CD4-positive, alpha-beta T cell treated with Interleukin-4 for 1 hour (primary cell): ENCODE measurements around the gene ADORA2B.
"Not testable (repeated sequence)": the region's sequence is repeated elsewhere in the genome, so short reads cannot be mapped to it uniquely, and the experiment has no call there.

ENCODE experiments used
- DNase-seq, 2 donors: peaks; one replicate each; pipeline ENCODE4 v3.0.0-alpha.2; 2020 to 2022

Gene ADORA2B

DNA sequence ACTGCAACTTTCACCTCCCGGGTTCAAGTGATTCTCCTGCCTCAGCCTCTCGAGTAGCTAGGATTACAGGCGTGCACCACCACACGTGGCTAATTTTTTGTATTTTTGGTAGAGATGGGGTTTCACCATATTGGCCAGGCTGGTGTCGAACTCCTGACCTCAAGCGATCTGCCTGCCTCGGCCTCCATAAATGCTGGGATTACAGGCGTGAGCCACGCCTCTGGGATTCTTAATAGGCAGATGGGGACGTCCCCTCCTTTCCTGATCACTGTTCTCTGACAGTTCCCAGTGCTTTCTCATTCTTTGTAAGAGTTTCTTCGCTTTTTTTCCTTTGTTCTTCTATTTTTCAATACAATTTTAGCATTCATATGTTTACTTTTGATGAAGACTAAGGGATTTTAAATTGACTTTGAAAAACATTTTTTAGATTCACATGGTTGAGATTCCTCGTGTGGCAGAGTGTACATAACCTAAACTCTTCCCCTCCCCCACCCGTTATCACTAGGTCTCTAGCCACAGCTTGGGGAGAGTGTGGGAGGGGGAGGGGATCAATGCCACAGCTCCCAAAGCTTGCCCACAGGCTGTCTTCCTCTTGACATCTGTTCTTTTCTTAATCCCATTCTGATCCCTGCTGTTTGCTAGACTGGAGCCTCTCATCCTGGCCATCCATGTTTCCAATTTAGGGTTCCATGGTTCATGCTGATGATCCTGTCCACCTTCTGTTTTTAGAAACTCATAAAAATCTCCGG is 11.0 kb downstream of the ADORA2B start:
- no peak for DNase-seq

DNA sequence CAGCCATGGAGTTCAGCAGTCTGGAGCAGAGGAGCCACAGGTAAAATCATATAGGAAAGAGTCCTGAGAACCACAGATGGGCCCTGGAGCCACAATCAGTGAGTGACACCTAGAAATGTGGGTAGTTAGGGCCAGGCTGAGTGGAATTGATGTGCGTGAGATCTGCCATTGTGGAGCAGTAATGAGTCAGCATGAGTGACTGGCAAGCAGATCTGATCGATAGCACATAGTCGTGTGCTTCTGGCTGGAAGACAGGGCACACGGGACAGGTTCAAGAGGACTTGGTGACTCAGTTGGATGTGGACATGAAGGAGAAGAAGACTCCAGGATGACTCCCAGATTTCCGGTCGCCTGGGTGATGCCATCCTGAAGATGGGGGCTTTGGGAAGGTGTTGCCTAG is 12.3 kb downstream of the ADORA2B start:
- DNase-seq, result no peak

DNA sequence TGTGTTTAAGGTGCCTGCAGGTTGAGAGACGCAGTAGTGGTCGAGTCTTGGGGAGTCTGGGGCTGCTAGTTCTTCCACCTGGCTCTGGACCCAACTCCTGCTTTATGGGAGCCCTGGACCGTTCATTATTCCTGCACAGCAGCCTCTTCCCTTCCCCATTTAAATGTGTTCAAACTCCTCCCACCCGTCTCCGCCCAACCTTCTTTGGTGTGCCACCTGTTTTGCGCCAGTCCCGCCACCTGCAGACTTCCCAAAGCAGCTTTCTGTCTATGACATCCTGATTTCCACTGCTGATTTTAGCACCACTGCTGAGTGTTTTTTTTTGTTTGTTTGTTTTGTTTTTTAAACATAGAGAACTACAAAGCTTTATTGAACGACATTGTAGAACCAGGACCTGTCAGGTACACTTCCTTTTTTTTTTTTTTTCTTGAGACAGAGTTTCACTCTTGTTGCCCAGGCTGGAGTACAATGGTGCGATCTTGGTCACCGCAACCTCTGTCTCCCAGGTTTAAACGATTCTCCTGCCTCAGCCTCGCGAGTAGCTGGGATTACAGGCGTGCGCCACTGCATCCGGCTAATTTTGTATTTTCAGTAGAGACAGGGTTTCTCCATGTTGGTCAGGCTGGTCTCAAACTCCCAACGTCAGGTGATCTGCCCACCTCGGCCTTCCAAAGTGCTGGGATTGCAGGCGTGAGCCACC is 12.8 kb downstream of the ADORA2B start:
- DNase-seq, result no peak

DNA sequence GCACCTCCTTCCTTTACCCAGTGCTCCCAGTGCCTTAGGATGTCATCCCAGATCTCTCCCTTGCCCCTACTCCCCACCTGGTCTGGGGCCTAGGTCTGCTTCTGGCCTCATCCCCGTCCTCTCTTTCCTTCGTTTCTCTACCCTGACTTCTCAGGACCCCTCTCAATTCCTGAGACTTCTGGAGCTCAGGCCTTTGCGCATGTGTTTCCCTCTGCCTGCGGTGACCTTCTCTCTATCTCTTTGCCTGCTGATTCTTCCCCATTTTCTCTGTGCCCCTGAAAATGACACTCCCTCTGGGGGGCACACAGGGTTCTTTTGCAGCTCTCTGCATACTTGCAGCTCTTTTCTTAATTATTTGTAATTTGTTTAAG is 13.5 kb downstream of the ADORA2B start:
- no peak for DNase-seq

DNA sequence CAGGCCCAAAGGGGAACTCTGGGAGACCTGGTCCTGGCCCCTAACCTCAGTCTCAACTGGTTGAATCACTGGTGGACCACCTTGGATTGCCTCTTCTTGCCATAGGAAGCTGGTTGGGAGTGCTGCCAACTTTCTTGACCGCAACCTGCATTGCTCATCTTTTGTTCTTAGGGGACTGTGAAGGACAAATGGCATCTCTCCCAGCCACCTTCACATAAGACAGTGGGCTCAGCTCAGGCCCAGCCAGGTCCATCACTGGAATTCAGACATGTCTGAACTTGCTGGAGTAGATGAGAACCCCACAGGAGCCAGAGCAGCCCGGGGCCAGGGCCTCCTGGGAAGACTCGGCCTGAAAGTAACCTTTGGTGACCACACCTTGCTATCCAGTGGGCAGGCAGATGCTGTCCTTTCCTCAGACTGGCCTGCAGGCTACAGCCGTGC is 18.8 kb downstream of the ADORA2B start:
- no peak for DNase-seq

DNA sequence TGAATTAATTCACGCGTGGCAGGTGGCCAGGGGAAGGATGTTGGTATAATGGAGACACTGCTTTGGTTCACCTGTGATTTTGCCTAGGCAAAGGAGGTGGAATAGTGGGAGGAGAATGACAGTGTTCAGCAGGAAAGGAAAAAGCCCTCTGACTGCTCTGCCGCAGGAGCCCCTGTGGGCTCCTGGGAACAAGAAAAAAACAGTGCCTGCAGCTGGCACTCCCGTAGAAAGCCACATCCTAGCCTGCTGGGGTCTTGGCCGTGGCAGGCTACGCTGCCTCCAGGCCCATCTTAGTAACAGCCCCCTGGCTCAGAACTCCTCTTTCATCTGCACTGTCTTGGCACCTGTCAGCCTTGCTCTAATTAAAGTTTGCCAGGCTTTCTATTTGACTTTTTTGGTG is 20.6 kb downstream of the ADORA2B start:
- no peak for DNase-seq

DNA sequence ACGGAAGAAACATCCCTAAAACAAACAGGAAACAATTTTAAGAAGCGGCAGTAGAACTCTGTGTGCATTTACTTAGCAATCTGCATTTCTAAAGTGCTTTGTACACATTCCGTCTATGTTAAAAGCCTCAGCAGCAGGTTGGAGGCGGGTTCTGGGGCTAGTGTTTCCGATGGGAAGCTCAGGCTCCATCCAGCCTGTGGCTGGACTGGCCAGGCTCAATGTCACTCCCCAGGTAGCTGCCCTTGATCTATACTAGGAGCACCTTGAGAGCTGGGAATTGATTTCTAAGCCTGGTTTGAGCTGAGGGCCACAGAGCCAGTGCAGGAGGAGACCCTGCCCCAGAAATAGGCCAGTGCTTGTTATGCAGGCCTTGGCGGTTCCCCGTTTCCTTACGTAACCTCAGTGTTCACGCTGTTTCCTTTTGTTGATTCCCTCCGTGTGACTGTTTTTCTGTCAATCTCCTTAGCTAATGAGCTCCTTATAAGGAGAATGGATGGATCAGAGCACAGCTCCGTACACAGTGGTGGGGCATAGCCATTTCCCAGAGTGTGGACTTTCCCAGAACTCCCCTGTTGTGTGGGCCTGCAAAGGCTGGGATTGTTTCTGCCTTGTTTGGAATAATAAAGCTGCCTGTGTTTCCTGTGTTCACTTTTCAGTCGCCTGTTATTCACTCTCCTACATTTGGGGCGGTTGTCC is 21.4 kb downstream of the ADORA2B start:
- no peak for DNase-seq

DNA sequence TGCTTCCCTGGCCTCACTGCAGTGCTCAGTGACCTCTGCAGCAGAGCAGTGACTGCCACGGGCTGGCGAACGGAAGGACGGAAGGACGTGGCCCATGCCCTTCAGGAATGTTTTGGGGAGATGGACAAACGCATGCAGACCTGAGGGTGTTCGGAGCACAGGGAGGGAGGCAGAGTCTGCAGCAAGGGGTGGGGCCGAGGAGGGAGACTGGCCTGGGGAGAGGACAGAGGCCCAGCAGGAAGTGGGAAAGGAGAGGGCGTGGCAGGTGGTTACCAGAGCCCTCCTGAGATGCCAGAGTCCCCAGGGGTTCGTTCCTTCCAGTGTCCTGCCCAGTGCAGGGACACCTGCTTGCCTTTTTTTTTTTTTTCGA is 21.9 kb downstream of the ADORA2B start:
- DNase-seq, result no peak

DNA sequence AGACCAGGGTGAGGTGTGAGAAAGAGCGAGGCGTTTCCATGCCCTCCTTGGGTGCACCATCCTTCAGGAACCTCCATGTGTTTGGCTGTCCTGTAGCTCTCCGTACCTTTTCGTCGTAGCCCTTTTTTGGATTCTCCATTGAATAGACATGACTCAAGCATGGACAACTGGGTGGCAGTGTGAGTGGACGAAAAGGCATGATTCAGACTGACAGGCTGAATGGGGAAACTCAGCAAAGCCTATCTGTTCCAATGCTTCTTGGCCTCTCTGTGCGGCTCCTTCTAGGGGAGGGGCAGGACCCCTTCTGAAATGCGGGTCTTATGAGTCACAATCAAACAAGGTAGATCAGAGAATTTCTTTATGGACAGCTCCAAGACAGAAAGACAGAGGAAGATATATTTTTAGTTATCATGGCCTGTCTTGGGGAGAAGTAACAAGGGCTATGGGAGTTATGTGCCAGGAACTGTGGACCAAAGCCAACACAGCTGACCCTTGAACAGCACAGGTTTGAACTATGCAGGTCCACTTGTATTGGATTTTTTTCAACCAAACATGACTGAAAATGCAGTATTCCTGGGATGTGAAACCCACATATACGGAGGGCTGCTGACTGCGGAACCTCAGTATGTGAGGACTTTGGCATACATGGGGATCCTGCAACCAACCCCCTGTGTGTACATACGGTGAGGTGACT is 22.9 kb downstream of the ADORA2B start:
- no peak for DNase-seq

DNA sequence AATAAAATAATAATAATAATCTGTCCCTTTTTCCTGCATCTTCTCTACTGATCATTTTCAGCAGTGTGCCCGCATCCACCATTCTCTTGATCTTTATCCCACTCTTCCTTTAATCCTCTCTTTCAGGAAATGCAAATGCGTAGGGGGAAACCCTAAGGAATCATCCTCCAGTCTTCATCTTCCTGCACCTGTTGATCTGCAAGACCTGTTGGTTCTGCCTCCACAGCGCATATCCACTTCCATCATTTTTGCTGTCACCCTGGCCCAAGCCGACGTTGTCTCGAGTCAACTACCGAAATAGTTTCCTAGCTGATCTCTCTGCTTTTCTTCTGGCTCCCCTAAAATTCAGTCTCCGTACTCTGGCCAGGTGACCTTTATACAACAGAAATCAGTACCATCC is 24.5 kb downstream of the ADORA2B start:
- no peak for DNase-seq

DNA sequence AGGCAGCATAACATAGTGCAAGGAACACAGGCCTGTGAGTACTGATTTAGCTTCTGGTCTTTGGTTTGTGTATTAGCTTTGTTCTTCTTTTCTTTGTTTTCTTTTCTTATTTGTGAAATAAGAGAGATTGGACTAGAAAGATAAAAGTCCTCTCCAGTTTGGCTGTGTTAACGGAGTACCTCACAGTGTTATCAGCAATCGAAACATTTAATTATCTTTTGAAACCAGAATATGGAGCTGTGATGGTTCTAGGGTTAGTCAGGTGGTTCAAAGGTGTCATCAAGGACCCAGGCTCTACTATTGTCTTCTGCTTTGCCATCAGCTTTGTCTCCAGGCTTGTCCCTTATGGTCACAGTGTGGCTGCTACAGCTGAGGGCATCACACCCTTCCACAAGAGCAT is 25.6 kb downstream of the ADORA2B start:
- no peak for DNase-seq

DNA sequence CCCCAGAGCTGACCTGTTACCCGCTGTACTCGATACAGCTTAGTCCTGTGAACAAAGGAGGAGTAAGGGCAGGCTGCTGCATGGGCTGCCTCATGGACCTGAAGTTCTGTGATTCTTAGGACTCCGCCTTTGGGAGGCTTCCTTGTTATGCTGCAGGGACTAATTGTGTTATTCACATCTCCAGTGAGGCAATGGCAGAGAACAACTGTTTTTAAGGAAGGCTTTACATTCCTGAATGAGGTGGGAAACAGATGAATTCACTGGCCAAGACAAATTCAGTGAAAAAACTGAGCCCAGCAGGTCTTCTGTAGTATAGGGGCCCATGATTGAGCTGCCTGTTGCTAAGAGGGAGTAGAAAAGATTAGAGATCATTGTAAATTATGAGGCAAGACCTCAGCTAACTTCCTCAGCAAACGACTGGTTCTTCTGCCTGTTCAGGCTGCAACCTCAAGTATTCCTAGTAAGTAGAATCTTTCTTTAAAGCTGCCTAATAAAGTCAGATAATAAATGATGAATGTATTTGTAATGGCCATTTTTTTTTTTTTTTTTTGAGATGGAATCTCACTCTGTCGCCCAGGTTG is 26.3 kb downstream of the ADORA2B start:
- no peak for DNase-seq

DNA sequence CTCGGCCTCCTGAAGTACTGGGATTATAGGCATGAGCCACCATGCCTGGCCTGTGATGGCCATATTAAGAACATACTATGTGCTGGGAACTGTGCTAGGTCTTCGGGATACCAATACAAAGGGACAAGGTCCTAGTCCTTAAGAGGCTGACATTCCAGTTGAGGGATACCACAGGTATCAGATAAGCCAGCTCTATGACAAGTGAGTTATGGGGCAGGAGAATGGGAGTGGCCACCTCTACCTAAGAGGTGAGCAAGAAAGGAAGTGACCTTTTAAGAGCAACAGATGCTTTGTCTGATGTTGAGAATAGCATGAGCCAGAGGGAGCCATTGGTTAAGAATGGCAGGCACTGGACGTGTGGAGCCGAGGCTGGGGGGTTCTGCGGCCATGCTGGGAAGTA is 27.0 kb downstream of the ADORA2B start:
- no peak for DNase-seq

DNA sequence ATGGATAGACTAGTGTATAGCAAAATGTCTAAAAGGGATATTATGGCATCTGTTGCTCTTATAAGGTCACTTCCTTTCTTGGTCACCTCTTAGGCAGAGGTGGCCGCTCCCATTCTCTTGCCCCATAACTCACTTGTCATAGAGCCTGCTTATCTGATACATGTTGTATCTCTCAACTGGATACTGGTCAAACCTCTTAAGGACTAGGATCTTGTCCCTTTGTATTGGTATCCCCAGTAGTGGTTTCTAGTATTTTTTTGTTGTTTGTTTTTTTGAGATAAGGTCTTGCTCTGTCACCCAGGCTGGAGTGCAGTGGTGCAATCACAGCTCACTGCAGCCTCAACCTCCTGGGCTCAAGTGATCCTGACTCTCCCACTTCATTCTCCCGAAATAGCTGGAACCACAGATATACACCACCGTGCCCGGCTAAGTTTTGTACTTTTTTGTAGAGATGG is 27.6 kb downstream of the ADORA2B start:
- DNase-seq, result no peak

DNA sequence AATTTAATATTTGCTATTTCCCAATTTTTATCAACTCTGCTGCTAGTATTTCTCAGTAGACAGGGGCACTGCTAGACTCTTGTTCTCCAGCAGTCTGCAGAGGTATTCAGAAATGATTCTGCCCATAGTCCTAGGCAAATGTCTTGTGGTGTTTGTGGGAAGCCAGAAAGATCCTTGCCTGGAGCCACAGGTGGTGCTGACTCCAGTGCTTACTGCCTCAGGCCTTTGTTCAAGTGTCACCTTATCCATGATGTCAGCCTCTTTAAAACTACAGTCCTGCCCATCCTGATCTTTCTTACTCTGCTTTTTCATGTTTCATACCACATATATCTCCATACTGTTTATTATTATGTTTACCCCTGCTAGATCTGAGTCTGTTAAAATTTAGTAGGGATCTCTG is 28.1 kb downstream of the ADORA2B start:
- DNase-seq, result no peak

DNA sequence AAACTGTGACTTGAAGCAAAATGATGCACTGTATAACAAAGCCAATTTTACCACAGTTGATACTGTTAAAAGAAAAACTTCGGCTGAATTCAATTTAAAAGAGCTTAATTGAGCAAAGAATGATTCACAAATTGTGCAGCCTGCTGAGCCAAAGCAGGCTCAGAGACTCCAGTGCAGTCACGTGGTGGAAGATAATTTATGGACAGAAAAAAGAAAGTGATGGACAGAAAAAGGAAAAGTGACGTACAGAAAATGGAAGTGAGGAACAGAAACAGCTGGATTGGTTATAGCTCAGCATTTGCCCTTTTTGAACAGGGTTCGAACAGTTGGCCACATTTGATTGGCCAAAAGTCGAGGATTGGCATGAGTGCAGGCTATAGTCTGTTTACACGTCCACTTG is 28.9 kb downstream of the ADORA2B start:
- DNase-seq, result no peak

DNA sequence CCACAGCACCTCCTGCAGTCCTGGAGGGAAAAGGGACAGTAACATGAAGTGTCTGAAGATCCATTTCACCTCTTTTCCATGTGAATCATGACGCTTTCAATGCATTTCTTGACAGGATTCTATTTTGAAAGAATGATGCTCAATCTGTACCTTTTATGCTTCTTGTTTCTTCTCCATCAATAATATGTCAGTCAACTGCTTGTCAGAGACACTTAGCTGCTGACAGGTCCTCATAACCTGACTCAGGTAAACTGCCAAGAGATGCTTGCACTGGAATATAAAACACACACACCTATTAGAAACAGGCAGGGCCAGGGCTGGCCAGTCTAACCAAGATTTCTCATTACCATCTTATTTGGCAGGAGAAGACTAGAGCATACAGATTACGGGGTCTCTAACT is 33.0 kb downstream of the ADORA2B start:
- DNase-seq, result no peak

DNA sequence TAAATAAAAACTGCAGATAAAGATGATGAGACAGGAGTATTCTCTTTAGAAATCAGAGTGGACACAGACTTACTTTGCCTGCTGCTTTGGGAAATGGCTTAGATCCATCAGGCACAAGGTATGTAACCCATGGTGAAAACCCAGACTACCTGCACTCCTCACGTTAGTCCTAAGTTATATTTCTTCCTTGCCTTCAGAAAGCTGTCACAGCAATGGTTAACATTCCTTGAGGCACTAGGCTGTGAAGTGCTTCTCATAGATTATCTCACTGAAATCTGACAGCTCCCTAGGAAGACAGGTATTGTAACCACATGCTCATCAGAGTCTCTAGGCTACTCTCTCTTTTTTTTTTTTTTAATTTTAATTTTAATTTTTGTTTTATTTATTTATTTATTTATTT is 33.7 kb downstream of the ADORA2B start:
- DNase-seq, result no peak

DNA sequence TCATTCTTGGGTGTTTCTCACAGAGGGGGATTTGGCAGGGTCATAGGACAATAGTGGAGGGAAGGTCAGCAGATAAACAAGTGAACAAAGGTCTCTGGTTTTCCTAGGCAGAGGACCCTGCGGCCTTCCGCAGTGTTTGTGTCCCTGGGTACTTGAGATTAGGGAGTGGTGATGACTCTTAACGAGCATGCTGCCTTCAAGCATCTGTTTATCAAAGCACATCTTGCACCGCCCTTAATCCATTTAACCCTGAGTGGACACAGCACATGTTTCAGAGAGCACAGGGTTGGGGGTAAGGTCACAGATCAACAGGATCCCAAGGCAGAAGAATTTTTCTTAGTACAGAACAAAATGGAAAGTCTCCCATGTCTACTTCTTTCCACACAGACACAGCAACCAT is 34.1 kb downstream of the ADORA2B start:
- not testable (repeated sequence) for DNase-seq

DNA sequence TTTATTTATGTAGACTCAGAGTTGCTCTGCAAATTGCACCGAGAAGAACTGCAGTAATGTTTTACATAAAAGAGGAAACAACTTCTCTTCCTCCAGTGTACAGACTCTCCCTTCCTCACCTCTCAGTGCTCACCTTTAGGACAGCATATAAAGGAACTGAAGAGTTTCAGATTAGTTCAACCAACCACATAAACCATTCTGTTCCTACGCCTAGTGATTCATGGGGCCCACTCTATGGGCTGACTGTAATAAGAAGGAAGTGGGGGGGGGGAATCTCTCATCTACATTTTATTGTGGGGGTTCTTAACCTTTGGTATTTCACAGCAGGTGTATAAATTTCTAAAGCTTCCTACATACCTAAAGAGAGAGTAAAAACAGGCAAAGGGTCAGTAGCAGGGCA is 36.3 kb downstream of the ADORA2B start:
- no peak for DNase-seq

DNA sequence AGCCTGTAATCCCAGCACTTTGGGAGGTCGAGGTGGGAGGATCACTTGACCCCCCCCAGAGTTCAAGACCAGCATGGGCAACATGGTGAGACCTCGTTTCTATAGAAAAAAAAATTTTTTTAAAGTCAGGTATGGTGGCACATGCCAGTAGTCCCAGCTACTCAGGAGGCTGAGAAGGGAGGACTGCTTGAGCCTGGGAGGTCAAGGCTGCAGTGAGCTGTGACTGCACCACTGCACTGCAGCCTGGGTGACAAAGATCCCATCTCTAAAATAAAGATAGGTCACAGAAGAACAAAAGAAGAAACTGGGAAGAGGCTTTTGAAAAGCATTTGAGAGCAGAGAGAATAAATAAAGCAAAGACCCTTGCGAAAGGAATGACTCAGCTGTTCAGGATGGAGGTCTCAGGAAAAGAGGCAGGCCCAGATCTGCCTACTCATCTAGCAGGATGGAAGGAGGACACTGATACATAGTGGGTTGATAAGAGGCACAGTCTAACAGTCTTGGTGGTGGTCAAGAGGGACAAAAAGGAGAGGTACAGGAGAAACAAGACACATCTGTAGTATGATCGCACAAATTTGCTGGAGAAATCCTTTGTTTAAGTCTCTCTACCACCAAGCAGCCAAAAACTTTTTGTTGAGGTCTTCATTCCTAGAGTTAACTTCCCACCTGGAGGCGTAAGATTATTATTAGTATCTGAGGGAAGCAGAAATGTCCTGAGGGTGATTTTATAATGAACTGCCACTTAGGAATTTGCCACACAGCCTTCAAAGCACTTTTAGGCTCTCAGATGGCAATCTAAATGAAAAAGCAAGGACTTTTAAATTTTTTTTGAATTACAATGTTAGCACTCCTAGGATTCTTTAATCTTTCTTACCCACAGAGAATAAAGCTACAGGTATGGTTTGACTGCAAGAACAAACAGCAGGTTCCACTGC is 37.0 kb downstream of the ADORA2B start:
- no peak for DNase-seq

DNA sequence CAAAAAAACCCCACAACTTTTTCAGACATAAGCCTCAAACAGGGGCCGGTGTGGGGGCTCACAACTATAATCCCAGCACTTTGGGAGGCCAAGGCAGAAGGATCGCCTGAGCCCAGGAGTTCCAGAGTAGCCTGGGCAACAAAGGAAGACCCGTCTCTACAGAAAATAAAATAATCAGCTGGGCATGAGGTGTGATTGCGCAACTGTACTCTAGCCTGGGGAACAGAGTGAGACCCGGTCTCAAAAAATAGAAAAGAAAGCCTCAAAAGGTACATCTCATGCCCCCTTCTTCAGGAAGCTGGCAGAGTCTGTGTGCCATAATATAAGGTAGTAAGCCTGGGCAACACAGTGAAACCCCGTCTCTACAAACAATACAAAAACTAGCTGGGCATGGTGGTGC is 51.4 kb downstream of the ADORA2B start:
- DNase-seq, result no peak
